SU-DHL-6 (cell line): Measurements from ENCODE around the gene MND1.

Experiments
- H2AFZ ChIP-seq: fragments of 200-600 bp; sonication (generic); 2 replicates; pipeline ENCODE4 v1.6.1; 2014; ENCODE audit warnings: low read depth, mild to moderate bottlenecking, moderate library complexity, mixed read lengths, antibody characterized with exemption, low read length; ENCODE audit not compliant: severe bottlenecking
- H3F3A ChIP-seq: fragments of 200-600 bp; shearing (Covaris generic); 2 replicates; pipeline ENCODE4 v1.6.0; 2016; ENCODE audit warnings: antibody characterized with exemption, mild to moderate bottlenecking; ENCODE audit not compliant: insufficient read depth
- H3K27ac ChIP-seq: fragments of 200-600 bp; sonication (generic); 2 replicates; pipeline ENCODE4 v1.5.1; 2016; ENCODE audit warnings: low read depth, mild to moderate bottlenecking, low read length, moderate library complexity, mixed read lengths
- H3K27me3 ChIP-seq: fragments of 200-600 bp; sonication (generic), shearing (Covaris generic); 2 replicates; pipeline ENCODE4 v1.6.0; 2014; ENCODE audit warnings: mild to moderate bottlenecking, low read length
- H3K36me3 ChIP-seq: fragments of 200-600 bp; sonication (generic); 2 replicates; pipeline ENCODE4 v1.6.1; 2014; ENCODE audit warnings: mild to moderate bottlenecking, low read length, mixed read lengths
- H3K4me2 ChIP-seq: fragments of 300-600, 200-600 bp; shearing (Covaris generic), sonication (generic); 2 replicates; pipeline ENCODE4 v1.6.0; 2014; ENCODE audit warnings: low read length, low read depth, mild to moderate bottlenecking; ENCODE audit not compliant: poor library complexity, severe bottlenecking
- H3K4me3 ChIP-seq: fragments of 200-600 bp; sonication (generic); 2 replicates; pipeline ENCODE4 v1.5.1; 2014; ENCODE audit warnings: antibody characterized with exemption, low read length, mild to moderate bottlenecking, mixed read lengths; ENCODE audit not compliant: insufficient read depth, poor library complexity, severe bottlenecking
- H3K79me2 ChIP-seq: fragments of 200-600 bp; sonication (generic); 2 replicates; pipeline ENCODE4 v1.6.1; 2014; ENCODE audit warnings: mild to moderate bottlenecking, low read length, moderate library complexity; ENCODE audit not compliant: insufficient read depth
- H3K9ac ChIP-seq: fragments of 200-600 bp; sonication (generic); 2 replicates; pipeline ENCODE4 v1.7.0; 2014; ENCODE audit warnings: mild to moderate bottlenecking, low read length
- H3K9me2 ChIP-seq: fragments of 200-600 bp; sonication (generic); replicated peaks from 2 replicates; pipeline ENCODE4 v1.6.1; 2014; ENCODE audit warnings: low read length; ENCODE audit not compliant: insufficient read depth
- H3K9me3 ChIP-seq: fragments of 200-600 bp; sonication (generic); 2 replicates; pipeline ENCODE4 v1.6.1; 2014; ENCODE audit warnings: low read length, mixed read lengths; ENCODE audit not compliant: insufficient read depth
- H4K20me1 ChIP-seq: fragments of 200-600 bp; sonication (generic); 2 replicates; pipeline ENCODE4 v1.6.1; 2014; ENCODE audit warnings: low read depth, mild to moderate bottlenecking, antibody characterized with exemption, low read length, moderate library complexity, mixed read lengths
- EZH2phosphoT487 ChIP-seq: fragments of 200-600 bp; sonication (generic), shearing (Covaris generic); conservative IDR thresholded peaks from 2 replicates; pipeline ENCODE4 v1.6.1; 2018; ENCODE audit warnings: mild to moderate bottlenecking, antibody characterized with exemption, low read length, moderate library complexity, mixed read lengths
- TF ChIP-seq, protein P1 (sequence below): fragments of 200-600 bp; sonication (generic); IDR thresholded peaks from one replicate; pipeline ENCODE4 v1.5.1; 2017; ENCODE audit warnings: antibody characterized with exemption, mild to moderate bottlenecking, low read length, moderate library complexity; ENCODE audit not compliant: insufficient read depth, poor library complexity, severe bottlenecking

The MND1 gene

DNA sequence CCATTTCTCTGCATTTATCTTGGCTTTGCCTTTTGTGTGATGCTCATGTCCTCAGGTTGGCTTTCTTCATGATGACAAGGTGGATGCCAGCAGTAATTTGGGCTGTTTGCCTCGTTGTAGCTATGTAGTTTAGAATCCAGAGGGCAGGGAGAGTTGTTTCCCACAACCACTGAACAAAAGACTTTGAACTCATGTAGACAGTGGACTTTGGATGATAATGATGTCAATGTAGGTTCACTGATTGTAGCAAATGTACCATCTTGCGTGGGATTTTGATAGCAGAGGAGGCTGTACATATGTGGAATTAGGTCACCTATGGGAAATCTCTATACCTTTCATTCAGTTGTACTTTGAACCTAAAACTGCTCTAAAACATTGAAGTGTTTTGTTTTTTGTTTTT is 41.3 kb downstream of the MND1 start:
- Histone ChIP-seq H3K9ac (no peak overlapping the region), H3F3A (peaks cover 8% of the 10 kb centered on the region; the same call in 1 of the 2 replicates), H3K9me2 (no peaks in the 10 kb centered on the region), H3K36me3 (peaks cover 10% of the 10 kb centered on the region; the same call in 1 of the 2 replicates), H3K27me3 (no peaks in the 10 kb centered on the region), H3K4me2 (no peak overlapping the region), H3K9me3 (no peaks in the 10 kb centered on the region), H2AFZ (no peak overlapping the region), H3K27ac (no peak overlapping the region), H3K4me3 (no peak overlapping the region), H3K79me2 (peaks cover 14% of the 10 kb centered on the region), H4K20me1 (no peaks in the 10 kb centered on the region)
- TF ChIP-seq EZH2phosphoT487: no peak
- TF ChIP-seq, protein P1, sequence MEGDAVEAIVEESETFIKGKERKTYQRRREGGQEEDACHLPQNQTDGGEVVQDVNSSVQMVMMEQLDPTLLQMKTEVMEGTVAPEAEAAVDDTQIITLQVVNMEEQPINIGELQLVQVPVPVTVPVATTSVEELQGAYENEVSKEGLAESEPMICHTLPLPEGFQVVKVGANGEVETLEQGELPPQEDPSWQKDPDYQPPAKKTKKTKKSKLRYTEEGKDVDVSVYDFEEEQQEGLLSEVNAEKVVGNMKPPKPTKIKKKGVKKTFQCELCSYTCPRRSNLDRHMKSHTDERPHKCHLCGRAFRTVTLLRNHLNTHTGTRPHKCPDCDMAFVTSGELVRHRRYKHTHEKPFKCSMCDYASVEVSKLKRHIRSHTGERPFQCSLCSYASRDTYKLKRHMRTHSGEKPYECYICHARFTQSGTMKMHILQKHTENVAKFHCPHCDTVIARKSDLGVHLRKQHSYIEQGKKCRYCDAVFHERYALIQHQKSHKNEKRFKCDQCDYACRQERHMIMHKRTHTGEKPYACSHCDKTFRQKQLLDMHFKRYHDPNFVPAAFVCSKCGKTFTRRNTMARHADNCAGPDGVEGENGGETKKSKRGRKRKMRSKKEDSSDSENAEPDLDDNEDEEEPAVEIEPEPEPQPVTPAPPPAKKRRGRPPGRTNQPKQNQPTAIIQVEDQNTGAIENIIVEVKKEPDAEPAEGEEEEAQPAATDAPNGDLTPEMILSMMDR: no peak

DNA sequence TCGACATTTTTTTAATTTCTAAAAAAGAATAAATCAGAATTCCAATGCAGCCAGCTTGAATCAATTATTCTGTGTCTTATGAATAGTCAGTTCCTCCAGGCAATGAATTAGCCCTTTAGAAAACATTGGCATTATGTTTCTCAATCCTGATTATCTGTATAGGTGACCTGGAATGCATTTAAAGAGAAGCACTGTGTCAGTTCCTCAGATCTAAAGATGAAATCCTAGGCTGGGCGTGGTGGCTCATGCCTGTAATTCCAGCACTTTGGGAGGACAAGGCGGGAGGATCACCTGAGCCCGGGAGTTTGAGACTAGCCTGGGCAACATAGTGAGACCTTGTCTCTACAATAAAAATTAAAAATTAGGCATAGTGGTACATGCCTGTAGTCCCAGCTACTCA is 43.5 kb downstream of the MND1 start:
- Histone ChIP-seq H3K4me3 (no peak overlapping the region), H3K36me3 (peaks cover 7% of the 10 kb centered on the region; the same call in 1 of the 2 replicates), H3K9me3 (no peaks in the 10 kb centered on the region), H3K27ac (no peak overlapping the region), H4K20me1 (no peaks in the 10 kb centered on the region), H3K4me2 (no peak overlapping the region), H2AFZ (no peak overlapping the region), H3K27me3 (no peaks in the 10 kb centered on the region), H3F3A (no peaks in the 10 kb centered on the region), H3K9ac (no peak overlapping the region), H3K9me2 (no peaks in the 10 kb centered on the region), H3K79me2 (peaks cover 17% of the 10 kb centered on the region)
- TF ChIP-seq, protein P1: no peak
- no peak for TF ChIP-seq EZH2phosphoT487

DNA sequence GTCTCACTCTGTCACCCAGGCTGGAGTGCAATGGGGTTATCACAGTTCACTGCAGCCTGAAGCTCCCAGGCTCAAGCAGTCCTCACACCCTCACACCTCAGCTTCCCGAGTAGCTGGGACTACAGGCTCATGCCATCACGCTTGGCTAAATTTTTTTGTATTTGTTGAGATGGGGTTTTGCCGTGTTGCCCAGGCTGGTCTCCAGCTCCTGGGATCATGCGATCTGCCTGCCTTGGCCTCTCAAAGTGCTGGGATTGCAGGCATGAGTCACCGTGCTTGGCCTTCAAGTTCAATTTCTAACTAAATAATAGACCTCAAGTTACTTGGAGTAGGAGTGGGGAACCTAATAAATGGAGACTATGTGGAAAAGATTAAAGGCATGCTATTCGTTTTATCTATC is 48.9 kb downstream of the MND1 start:
- Histone ChIP-seq H3K9me3 (no peaks in the 10 kb centered on the region), H3K9ac (no peak overlapping the region), H3K27ac (no peak overlapping the region), H3K27me3 (no peaks in the 10 kb centered on the region), H3K79me2 (0 out of 2 replicates have a peak, but pooled peaks cover 10% of the 10 kb centered on the region), H3K4me3 (no peak overlapping the region), H3K4me2 (no peak overlapping the region), H3K9me2 (no peaks in the 10 kb centered on the region), H3F3A (no peaks in the 10 kb centered on the region; the same call in 1 of the 2 replicates), H3K36me3 (peaks cover 13% of the 10 kb centered on the region; the same call in 1 of the 2 replicates), H2AFZ (no peak overlapping the region), H4K20me1 (no peaks in the 10 kb centered on the region)
- TF ChIP-seq, protein P1: no peak
- no peak for TF ChIP-seq EZH2phosphoT487
